22Rv1 (cell line): ENCODE results near the gene BUB1.

Experiments used
- H3K27ac ChIP-seq: fragments of 450-650 bp; 2 replicates; pipeline ENCODE4 v1.5.1; 2017
- CTCF ChIP-seq: fragments of 450-650 bp; IDR thresholded peaks from 2 replicates; pipeline ENCODE4 v1.5.1; 2017; ENCODE audit warnings: mild to moderate bottlenecking
- ZFX ChIP-seq: fragments of 450-650 bp; IDR thresholded peaks from 2 replicates; pipeline ENCODE4 v1.6.1; 2017; ENCODE audit warnings: antibody characterized with exemption, borderline replicate concordance

Gene BUB1

GRCh38 chr2:110682872-110683271 is 5.0 kb upstream of the BUB1 start:
- TF ChIP-seq CTCF (no peak), ZFX (no peak)
- no peak overlapping the region for H3K27ac ChIP-seq

GRCh38 chr2:110682267-110682666 is 4.4 kb upstream of the BUB1 start:
- no peak for TF ChIP-seq CTCF
- no peak for TF ChIP-seq ZFX
- H3K27ac ChIP-seq: no peak overlapping the region

GRCh38 chr2:110680709-110681108 is 2.8 kb upstream of the BUB1 start:
- no peak for TF ChIP-seq ZFX

DNA sequence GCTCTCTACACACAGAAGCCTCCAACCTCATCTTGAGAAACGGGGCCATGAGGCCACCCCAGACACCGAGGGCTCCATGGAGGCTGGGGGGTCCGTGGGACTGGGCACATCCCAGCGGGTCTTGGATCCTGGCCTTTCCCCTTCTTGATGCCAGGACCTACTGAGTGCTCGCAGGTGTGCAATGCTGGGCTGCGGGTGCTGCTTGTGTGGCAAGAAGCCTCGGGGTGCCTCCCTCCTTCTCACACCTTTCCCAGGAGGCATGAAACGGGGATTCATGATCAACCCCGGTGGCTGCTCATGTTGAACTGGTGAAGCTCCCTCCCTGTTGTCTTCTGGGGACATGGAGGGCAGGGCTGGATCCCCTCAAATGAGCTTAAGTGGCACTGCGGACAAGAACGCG is 2.0 kb upstream of the BUB1 start:
- H3K27ac ChIP-seq: no peak overlapping the region

More at GRCh38 chr2:110680709-110681108, 2.8 kb upstream of the BUB1 start:
- no peak overlapping the region for H3K27ac ChIP-seq

DNA sequence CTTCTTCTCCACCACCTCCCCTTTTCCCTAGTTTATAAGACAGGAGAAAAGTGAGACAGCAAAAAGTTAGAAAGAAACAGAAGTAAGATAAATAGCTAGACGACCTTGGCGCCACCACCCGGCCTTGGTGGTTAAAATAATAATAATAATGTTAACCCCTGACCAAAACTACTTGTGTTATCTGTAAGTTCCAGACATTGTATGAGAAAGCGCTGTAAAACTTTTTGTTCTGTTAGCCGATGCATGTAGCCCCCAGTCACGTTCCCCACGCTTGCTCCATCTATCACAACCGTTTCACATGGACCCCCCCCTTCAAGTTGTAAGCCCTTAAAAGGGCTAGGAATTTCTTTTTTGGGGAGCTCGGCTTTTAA is 1.5 kb upstream of the BUB1 start:
- no peak overlapping the region for H3K27ac ChIP-seq
- TF ChIP-seq ZFX (no peak), CTCF (no peak)

More for the DNA sequence above, 2.0 kb upstream of the BUB1 start:
- TF ChIP-seq ZFX (no peak), CTCF (no peak)

- TF ChIP-seq ZFX (no peak), CTCF (no peak)
- H3K27ac ChIP-seq: peak overlapping the region; percentile 70
These were observed 834 bp upstream of the BUB1 start for GRCh38 chr2:110678457-110679336.

GRCh38 chr2:110677080-110677479 is 783 bp downstream of the BUB1 start:
- H3K27ac ChIP-seq: peak overlapping the region; percentile 70
- TF ChIP-seq ZFX (no peak), CTCF (no peak)

DNA sequence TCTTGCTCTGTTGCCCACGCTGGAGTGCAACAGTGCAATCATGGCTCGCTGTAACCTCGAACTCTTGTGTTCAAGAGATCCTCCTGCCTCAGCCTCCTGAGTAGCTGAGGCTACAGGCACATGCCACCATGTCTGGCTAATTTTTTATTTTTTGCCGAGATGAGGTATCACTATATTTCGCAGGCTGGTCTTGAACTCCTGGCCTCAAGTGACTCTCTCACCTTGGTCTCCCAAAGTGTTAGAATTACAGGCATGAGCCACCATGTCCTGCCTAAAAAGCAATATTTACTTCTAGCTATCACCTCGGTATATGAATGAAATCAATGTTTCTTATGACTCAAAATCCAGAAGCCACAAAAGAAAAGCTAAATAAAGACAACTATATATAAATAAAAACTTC is 2.2 kb downstream of the BUB1 start:
- TF ChIP-seq ZFX: no peak
- TF ChIP-seq CTCF: no peak
- no peak overlapping the region for H3K27ac ChIP-seq
